ENCODE results near the gene CAT.

CAT gene

DNA sequence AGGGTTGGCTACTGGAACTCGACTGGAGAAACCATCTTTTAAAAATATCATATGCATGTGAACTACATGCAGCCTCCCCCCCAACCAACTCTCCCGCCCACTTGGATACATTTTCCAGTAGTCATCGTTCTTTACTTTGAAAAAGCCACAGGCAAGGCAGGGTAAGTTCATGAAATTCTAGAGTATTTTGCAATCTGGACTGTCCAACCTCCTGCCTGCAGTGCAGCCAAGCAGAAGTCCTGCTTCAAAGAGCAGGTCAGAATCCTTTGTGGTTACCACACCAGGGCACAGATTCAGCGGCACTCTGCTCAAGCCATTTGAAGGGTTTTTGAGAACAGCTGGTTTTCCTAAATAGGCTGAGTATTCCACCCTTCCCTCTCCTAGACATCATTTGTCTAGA, 62.8 kb downstream of the CAT start:
- no peak for DNase-seq

DNA sequence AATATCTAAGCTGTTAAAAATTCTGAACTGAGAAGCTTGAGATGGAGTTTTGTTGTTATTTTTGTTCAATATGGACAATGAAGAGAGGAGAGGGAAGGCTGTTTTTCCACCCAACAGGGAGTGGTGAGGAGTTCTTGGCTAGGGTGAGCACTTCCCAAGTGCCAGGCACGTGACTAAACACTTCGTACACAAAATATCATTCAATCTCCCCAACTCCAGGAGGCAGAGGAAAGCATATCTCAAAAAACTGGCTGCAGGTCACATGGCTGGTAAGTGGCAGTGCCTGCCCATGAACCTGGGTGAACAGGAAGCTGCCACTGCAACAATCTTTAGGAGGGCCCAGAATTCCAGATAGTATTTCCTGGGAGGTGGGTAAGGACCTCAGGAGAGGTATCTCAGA, 63.2 kb downstream of the CAT start:
- no peak for DNase-seq

DNA sequence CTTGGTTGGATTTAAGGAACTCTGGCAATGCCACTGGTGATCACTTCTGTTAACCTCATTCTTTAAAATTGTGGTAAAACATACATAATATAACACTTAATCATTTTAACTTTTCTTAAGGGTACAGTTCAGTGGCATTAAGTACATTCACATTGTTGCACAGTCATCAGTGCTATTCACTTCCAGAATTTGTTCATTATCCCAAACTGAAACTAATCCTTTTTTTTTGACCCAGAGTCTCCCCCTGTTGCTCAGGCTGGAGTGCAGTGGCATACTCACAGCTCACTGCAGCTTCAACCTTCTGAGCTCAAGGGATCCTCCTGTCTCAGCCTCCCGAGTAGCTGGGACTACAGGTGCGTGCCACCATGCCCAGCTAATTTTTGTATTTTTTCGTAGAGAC, 64.2 kb downstream of the CAT start:
- DNase-seq = no peak

DNA sequence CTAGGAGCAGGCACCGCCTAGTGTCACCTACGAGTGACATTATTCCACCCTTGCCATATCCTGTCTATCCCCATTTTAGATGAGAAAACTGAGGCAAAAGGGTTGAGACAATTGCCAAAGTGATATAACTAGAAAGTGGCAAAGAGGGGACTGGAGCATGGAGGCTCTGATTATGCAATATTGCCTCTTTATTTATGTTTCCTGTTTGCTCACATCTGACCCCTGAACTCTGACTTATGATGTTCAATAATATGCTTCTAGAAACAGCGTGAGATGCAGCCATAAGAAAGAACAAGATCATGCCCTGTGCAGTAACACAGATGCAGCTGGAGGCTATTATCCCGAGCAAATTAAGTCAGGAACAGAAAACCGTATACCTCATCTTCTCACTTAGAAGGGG, 67.1 kb downstream of the CAT start:
- DNase-seq = no peak

GRCh38 chr11:34507156-34507555, 68.4 kb downstream of the CAT start:
- DNase-seq = no peak

DNA sequence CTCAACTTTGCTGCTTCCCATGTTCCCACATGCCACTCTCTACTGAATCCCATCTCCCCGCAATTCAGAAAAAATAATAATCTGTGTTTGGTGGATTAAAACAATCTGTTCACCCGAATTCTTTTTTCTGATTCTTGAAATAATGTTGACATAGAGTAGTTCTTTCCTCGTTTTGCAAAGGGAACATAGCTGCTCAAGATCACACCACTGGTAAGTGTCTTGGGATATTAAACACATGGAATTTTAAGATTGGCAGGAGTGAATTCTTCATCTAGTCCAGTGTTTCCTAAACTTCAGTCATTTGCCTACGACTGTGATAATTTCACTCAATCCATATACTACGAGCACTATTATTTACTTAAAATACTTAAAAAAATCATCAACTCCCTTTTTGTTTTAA, 68.9 kb downstream of the CAT start:
- DNase-seq = no peak

- no peak for DNase-seq
These were observed 69.8 kb downstream of the CAT start for GRCh38 chr11:34508524-34508923.

- no peak for DNase-seq
These were observed 70.7 kb downstream of the CAT start for GRCh38 chr11:34509336-34509876.

- no peak for DNase-seq
These were observed 71.5 kb downstream of the CAT start for GRCh38 chr11:34510218-34510617.

- DNase-seq = no peak
These were observed 71.9 kb downstream of the CAT start for GRCh38 chr11:34510673-34511072.

GRCh38 chr11:34512840-34513681, 74.3 kb downstream of the CAT start:
- DNase-seq = peak; percentile 38

DNA sequence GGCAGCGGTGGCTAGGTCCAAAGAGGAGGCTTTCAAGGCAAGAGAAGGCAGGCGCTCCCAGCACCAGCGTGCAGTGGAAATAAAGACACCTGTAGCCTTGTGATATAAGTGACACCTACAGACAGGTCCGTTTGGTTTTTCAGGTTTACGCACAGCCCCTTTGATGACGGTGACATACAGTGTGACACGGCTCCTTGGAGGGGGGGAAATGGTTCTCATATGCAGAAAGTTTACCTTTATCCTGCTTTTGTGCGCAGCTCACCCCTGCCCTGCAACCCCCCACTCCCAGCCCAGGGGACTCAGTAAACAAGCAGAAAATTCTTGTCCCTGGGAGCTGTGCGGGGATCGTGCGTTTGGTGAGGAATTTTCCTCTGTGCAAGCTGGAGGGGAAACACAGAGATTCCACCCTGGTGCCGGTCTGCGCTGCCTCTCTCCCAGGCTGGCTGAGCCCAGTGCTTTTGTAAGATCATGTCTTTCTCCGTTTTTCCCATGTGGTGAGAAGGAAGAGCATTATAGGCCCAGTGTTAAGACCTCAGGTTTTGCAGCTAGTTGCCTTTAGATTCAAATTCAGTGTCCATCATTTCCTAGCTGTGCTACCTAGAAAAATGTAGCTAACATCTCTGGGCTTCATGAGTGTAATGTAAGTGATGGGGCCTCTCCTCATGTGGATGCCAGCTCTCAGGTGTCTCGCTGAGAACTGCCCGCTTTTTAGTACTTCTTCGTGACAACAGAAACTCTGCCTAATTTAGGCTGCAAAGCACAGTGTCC, 75.1 kb downstream of the CAT start, which contains the start of gene ELF5:
Gene ELF5 (minus strand): TSS at position 113 of the 768 bp plus-strand sequence. CDS start 8,045 bp downstream, outside the sequence.
- DNase-seq = no peak

DNA sequence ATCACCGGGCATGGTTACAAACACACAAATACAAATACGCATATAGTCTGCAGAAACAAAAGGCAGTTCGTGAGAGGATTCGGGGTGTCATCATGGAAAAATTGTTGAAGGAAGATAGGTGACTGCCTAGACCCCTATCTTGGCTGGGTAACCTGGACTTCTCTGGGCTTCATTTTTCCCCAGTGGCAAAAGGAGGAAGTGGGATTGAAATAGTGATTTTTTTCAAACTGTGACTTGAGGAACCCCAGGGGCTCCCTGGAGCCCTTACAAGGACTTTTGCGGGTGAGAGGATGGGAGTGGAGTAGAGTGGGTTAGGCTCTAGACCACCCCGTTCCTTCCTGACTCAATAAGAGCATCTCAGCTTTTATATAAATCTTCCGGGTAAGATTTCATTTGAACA, 75.9 kb downstream of the CAT start:
- DNase-seq = no peak

GRCh38 chr11:34516247-34517040, 77.7 kb downstream of the CAT start:
- DNase-seq = no peak

DNA sequence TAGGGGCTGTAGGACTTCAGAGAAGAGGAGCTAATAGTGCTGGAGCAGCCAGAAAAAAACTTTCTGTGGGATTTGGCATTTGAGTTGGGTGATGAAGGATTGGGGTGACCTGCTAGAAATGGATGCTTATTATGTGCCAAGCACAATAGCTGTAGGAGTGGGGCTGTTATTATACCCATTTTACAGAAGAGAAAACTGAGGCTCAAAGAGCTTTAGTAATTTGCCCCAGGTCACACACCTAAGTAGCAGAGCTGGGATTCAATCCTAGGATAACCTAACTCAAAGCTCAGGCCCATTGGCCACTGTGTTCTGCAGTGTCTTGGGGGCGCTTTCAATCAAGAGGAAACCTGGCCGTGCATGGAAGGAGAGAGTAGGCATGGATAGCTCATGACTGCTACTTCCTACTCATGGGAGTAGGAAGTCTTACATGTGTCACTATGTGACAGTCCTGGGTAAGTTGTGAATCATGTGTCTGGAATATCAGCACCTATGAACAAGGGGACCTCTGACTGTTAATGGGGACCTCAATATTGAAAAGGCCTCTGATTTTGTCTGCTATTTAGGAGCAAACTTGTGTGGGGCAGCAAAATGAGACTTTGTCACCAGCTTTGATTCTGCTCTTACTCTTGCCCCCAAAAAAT, 81.0 kb downstream of the CAT start:
- no peak for DNase-seq

DNA sequence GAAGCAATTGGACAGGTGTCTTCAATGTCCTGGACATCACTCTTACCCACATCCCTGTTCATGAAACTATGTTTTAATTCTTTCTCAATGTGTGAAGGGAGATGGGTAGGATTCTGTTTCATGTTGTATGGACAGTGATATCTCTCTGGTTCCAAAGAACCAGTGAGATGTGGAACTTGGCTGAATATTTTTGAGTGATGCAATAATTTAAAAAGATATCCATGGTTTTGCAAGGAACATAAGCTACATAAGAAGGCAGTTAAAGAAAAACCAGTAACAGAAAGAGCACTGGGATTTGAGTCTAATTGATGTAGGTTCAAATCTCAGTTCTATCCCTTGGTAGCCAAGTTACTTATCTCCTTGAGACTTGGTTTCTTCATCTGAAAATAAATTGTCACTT, 82.5 kb downstream of the CAT start:
- no peak for DNase-seq
